Measurements from ENCODE around the gene PIGT.
A peak's percentile ranks its signal among the peaks of the same experiment; 100 is the strongest.

PIGT gene

GRCh38 chr20:45399018-45399417 is 16.9 kb upstream of the PIGT start:
- intact Hi-C loops (cut with DNase I), result no loop called here
- DNase-seq, result no peak

GRCh38 chr20:45400346-45401031 is 15.5 kb upstream of the PIGT start:
- no peak for DNase-seq
- intact Hi-C loops (cut with DNase I), result no loop called here

- no peak for DNase-seq
- intact Hi-C loops (cut with DNase I), result no loop called here
Observed at GRCh38 chr20:45402946-45403345, 13.0 kb upstream of the PIGT start.

GRCh38 chr20:45404438-45404837 is 11.5 kb upstream of the PIGT start:
- no peak for DNase-seq
- intact Hi-C loops (cut with DNase I), result no loop called here

- intact Hi-C loops (cut with DNase I), result loop anchor here (5.0 kb wide), 1 partner anchor 33 kb away; no protein-coding TSS in a partner anchor
- DNase-seq, result peak in 1 of 10 donors; percentile 38
Observed at GRCh38 chr20:45405571-45406259, 10.2 kb upstream of the PIGT start.

- peak; percentile 60 to 95 (median 72) for DNase-seq
- intact Hi-C loops (cut with DNase I), result loop anchor here (5.0 kb wide), 1 partner anchor 34 kb away; no protein-coding TSS in a partner anchor
Observed at GRCh38 chr20:45406260-45407066, 9.5 kb upstream of the PIGT start.

- intact Hi-C loops (cut with DNase I), result loop anchor here (5.0 kb wide), 1 partner anchor 35 kb away; no protein-coding TSS in a partner anchor
Observed at GRCh38 chr20:45407067-45407745, 8.7 kb upstream of the PIGT start.

GRCh38 chr20:45407783-45408645 is 7.9 kb upstream of the PIGT start, which contains the start of gene DBNDD2:
Gene DBNDD2 (plus strand): TSS chr20:45408289. CDS start chr20:45408468, 179 bp downstream.
- peak; percentile 56 to 97 (median 78) for DNase-seq
- intact Hi-C loops (cut with DNase I), result loop anchor here (5.0 kb wide), 1 partner anchor 36 kb away; no protein-coding TSS in a partner anchor

More at GRCh38 chr20:45407067-45407745, 8.7 kb upstream of the PIGT start:
- DNase-seq, result peak in 8 of 10 donors; percentile 47 to 91 (median 62)

GRCh38 chr20:45408646-45409213 is 7.2 kb upstream of the PIGT start:
- intact Hi-C loops (cut with DNase I), result loop anchor here (5.0 kb wide), 1 partner anchor 36 kb away; no protein-coding TSS in a partner anchor
- DNase-seq, result peak in 1 of 10 donors; percentile 88

GRCh38 chr20:45409521-45410272 is 6.2 kb upstream of the PIGT start:
- no peak for DNase-seq
- intact Hi-C loops (cut with DNase I), result loop anchor here (5.0 kb wide), 1 partner anchor 37 kb away; no protein-coding TSS in a partner anchor

GRCh38 chr20:45410887-45411286 is 5.1 kb upstream of the PIGT start:
- intact Hi-C loops (cut with DNase I), result no loop called here
- DNase-seq, result no peak

GRCh38 chr20:45412653-45413052 is 3.3 kb upstream of the PIGT start:
- peak in 1 of 10 donors; percentile 76 for DNase-seq
- intact Hi-C loops (cut with DNase I), result no loop called here

- DNase-seq, result no peak
- intact Hi-C loops (cut with DNase I), result no loop called here
Observed at GRCh38 chr20:45413479-45413878, 2.5 kb upstream of the PIGT start.

- intact Hi-C loops (cut with DNase I), result no loop called here
- no peak for DNase-seq
Observed at GRCh38 chr20:45416917-45417316, 976 bp downstream of the PIGT start.

GRCh38 chr20:45419188-45420091 is 3.5 kb downstream of the PIGT start:
- intact Hi-C loops (cut with DNase I), result no loop called here
- DNase-seq, result peak in 3 of 10 donors; percentile 44 to 85 (median 47)

GRCh38 chr20:45420125-45420524 is 4.2 kb downstream of the PIGT start:
- intact Hi-C loops (cut with DNase I), result no loop called here
- peak in 1 of 10 donors; percentile 56 for DNase-seq

- DNase-seq, result no peak
- intact Hi-C loops (cut with DNase I), result no loop called here
Observed at GRCh38 chr20:45423700-45424099, 7.8 kb downstream of the PIGT start.

Measured in posterior cingulate gyrus (tissue), 11 donors.